GM19193 (cell line): ENCODE results near the gene ZSCAN5C.
"Not testable (repeated sequence)": the region's sequence is repeated elsewhere in the genome, so short reads cannot be mapped to it uniquely, and the experiment has no call there.

Source experiments
- POLR2A ChIP-seq: IDR thresholded peaks from 4 replicates; pipeline ENCODE4 v1.6.1; 2011; ENCODE audit not compliant: insufficient read depth, insufficient read length; ENCODE audit errors: extremely low read depth

Gene ZSCAN5C

GRCh38 chr19:56175861-56176307 is 26.2 kb upstream of the ZSCAN5C start, which contains the start of gene GALP:
GALP (plus strand) TSS chr19:56176008; CDS start chr19:56177109, 1,101 bp downstream.
- TF ChIP-seq POLR2A, result not testable (repeated sequence)

GRCh38 chr19:56176881-56177280 is 25.2 kb upstream of the ZSCAN5C start:
- no peak for TF ChIP-seq POLR2A

- no peak for TF ChIP-seq POLR2A
These were observed 24.4 kb upstream of the ZSCAN5C start for GRCh38 chr19:56177564-56178243.

- no peak for TF ChIP-seq POLR2A
These were observed 12.3 kb upstream of the ZSCAN5C start for GRCh38 chr19:56189785-56190184.

GRCh38 chr19:56191115-56191514 is 11.0 kb upstream of the ZSCAN5C start:
- no peak for TF ChIP-seq POLR2A

GRCh38 chr19:56191711-56192110 is 10.4 kb upstream of the ZSCAN5C start:
- no peak for TF ChIP-seq POLR2A

GRCh38 chr19:56193981-56194640 is 8.0 kb upstream of the ZSCAN5C start:
- TF ChIP-seq POLR2A, result no peak

- TF ChIP-seq POLR2A, result not testable (repeated sequence)
These were observed 4.4 kb upstream of the ZSCAN5C start, which contains the start of gene ZSCAN5B for GRCh38 chr19:56197646-56198045. ZSCAN5B (minus strand) TSS chr19:56197783; CDS start chr19:56193052, 4,731 bp downstream.

GRCh38 chr19:56199687-56200086 is 2.4 kb upstream of the ZSCAN5C start:
- TF ChIP-seq POLR2A, result no peak

GRCh38 chr19:56209091-56209490 is 7.0 kb downstream of the ZSCAN5C start:
- TF ChIP-seq POLR2A, result no peak

GRCh38 chr19:56211718-56212117 is 9.6 kb downstream of the ZSCAN5C start:
- no peak for TF ChIP-seq POLR2A

GRCh38 chr19:56217039-56217949 is 15.2 kb downstream of the ZSCAN5C start:
- TF ChIP-seq POLR2A, result no peak

- no peak for TF ChIP-seq POLR2A
These were observed 16.9 kb downstream of the ZSCAN5C start for GRCh38 chr19:56218961-56219360.

GRCh38 chr19:56221851-56222250 is 19.8 kb downstream of the ZSCAN5C start:
- no peak for TF ChIP-seq POLR2A

- no peak for TF ChIP-seq POLR2A
These were observed 20.8 kb downstream of the ZSCAN5C start for GRCh38 chr19:56222901-56223300.
